Bronchial epithelial cell (primary cell): Measurements from ENCODE around the gene EMX2. TPM values are rescaled to one million over a fixed set of nuclear protein-coding genes. Genes with fewer than 3 reads are reported as not detected.

ENCODE experiments used
- DNase-seq: peaks from one replicate; pipeline ENCODE4 v3.0.0-alpha.2; 2010; ENCODE audit warnings: low read depth
- FAIRE-seq: peaks from 2 replicates; lab custom pipeline; 2011; peaks lifted over from hg19 to GRCh38; lab: Jason Lieb, UNC
- H3K27me3 ChIP-seq: 2 replicates; pipeline ENCODE4 v1.5.1; 2011; ENCODE audit warnings: low read length; ENCODE audit not compliant: control insufficient read depth, insufficient read depth
- H3K36me3 ChIP-seq: 2 replicates; pipeline ENCODE4 v1.5.1; 2011; ENCODE audit warnings: low read length; ENCODE audit not compliant: control insufficient read depth, insufficient read depth
- H3K4me3 ChIP-seq: 2 replicates; pipeline ENCODE4 v1.5.1; 2011; ENCODE audit warnings: mild to moderate bottlenecking, low read depth, low read length, control low read depth
- CTCF ChIP-seq: IDR thresholded peaks from 2 replicates; pipeline ENCODE4 v1.5.1; 2011; ENCODE audit warnings: mild to moderate bottlenecking, moderate library complexity, low read length, control low read depth, inconsistent platforms; ENCODE audit not compliant: insufficient read depth, severe bottlenecking
- total RNA-seq: library from RNA; depleted of rRNA; stranded (reverse); fragments of >200 nt; gene quantifications from 2 replicates; pipeline ENCODE4 v1.2.1, GENCODE V29; 2014

The EMX2 gene
- total RNA-seq, 1 donor from 2014 or later: not detected

GRCh38 chr10:117562896-117563737, 20.6 kb downstream of the EMX2 start:
- TF ChIP-seq CTCF: no peak
- no peaks in the 10 kb centered on the region for H3K27me3 ChIP-seq
- no peak overlapping the region for H3K4me3 ChIP-seq
- FAIRE-seq: peak; percentile 99
- DNase-seq: no peak
- no peaks in the 10 kb centered on the region for H3K36me3 ChIP-seq

- Histone ChIP-seq H3K4me3 (no peak overlapping the region), H3K27me3 (no peaks in the 10 kb centered on the region), H3K36me3 (no peaks in the 10 kb centered on the region)
- DNase-seq (no peak), FAIRE-seq (no peak)
- no peak for TF ChIP-seq CTCF
Measured at GRCh38 chr10:117563780-117564179, 21.2 kb downstream of the EMX2 start.

GRCh38 chr10:117565068-117565467, 22.5 kb downstream of the EMX2 start:
- Histone ChIP-seq H3K36me3 (no peaks in the 10 kb centered on the region), H3K4me3 (no peak overlapping the region), H3K27me3 (peaks cover 2% of the 10 kb centered on the region)
- DNase-seq (no peak), FAIRE-seq (no peak)
- TF ChIP-seq CTCF: no peak

GRCh38 chr10:117568334-117568733, 25.8 kb downstream of the EMX2 start:
- no peak for TF ChIP-seq CTCF
- peaks cover 2% of the 10 kb centered on the region for H3K27me3 ChIP-seq
- FAIRE-seq: no peak

GRCh38 chr10:117569610-117570390, 27.3 kb downstream of the EMX2 start:
- no peak for TF ChIP-seq CTCF
- DNase-seq (no peak), FAIRE-seq (no peak)
- H3K36me3 ChIP-seq: no peaks in the 10 kb centered on the region
- no peak overlapping the region for H3K4me3 ChIP-seq
- H3K27me3 ChIP-seq: peaks cover 2% of the 10 kb centered on the region

More at GRCh38 chr10:117568334-117568733, 25.8 kb downstream of the EMX2 start:
- Histone ChIP-seq H3K36me3 (no peaks in the 10 kb centered on the region), H3K4me3 (no peak overlapping the region)
- no peak for DNase-seq
